Peyer's patch (tissue), 4 donors: Measurements from ENCODE around the gene DLD.

ENCODE experiments used
- CTCF ChIP-seq, 6 experiments: fragments of 450-650 bp in 4 of 6; fragments of 200-600 bp in 2 of 6; sonication (generic) in 1 of 6; IDR thresholded peaks; one replicate each; pipeline ENCODE4 v1.5.1; 2017 to 2019; ENCODE audit warnings: antibody characterized with exemption in 6 of 6, mild to moderate bottlenecking in 3 of 6, moderate library complexity in 1 of 6
- POLR2A ChIP-seq, 2 donors: fragments of 450-650 bp; IDR thresholded peaks; one replicate each; pipeline ENCODE4 v1.5.1; 2017; ENCODE audit warnings: antibody characterized with exemption in 2 of 2, mild to moderate bottlenecking in 2 of 2, moderate library complexity in 2 of 2

DNA sequence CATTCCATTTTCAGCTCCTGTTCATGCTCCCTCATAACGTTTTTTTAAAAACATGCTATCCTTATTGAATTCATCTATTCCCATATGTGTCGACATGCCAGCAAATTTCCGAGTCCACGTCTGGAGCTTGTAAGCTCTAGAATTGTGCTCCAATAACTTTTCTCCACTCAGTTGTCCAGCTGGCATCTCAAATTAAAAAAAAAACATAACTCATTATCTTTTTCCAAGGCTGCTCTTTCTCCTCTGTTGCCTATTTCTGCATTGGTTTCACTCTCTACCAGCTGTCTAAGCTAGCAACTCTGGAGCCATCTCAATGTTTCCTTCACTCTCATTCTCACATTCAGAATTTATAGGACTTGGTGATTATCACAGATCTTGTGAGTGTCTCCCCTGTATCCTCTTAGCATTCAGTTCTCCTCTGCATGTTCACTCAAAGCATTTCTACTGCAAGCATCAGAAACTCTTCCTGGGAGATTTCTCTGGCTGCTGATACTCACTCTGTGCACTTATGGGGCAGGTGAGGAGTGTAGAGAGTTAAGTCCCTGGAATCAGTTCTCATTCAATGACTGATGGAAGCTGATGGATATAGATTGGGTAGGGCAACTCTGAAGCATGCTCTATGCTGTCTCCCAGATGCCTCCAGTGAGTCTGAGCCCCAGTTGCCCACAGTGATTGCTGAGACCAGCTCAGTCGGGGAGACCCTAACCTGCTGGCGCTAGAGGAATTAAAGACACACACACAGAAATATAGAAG lies 6.7 kb upstream of the DLD start:
- TF ChIP-seq CTCF (IDR thresholded peaks at IDR 0.05) (no peak), POLR2A (IDR thresholded peaks at IDR 0.05) (no peak)
